ENCODE data around the gene USP28.
"Not testable (repeated sequence)": the region's sequence is repeated elsewhere in the genome, so short reads cannot be mapped to it uniquely, and the experiment has no call there.

Gene USP28

GRCh38 chr11:113847111-113847510 is 28.3 kb downstream of the USP28 start:
- no peak overlapping the region for H3K27ac ChIP-seq
- no peak for DNase-seq (ENCODE audit: low read depth, low spot score)

DNA sequence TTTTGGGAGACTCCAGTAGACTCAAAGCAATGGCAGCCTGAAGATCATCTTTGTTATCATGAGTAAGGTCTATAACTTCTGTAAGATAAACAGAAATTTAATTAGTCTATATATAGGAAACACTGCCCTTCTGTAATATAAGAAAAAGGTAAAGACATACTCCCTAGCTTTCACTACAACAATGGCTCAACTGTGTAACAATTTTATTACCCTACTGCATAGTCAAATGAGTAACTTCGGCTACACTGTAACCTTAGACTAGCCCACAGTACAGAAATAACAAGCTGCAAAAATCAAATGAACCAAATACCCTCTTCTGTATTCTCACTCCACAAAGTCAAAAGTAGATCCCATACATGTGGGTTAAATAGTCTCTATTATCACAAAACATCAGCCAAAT is 33.7 kb downstream of the USP28 start:
- no peak overlapping the region for H3K27ac ChIP-seq

GRCh38 chr11:113840932-113841664 is 34.3 kb downstream of the USP28 start:
- DNase-seq (ENCODE audit: low read depth, low spot score): no peak
- no peak overlapping the region for H3K27ac ChIP-seq

More for the DNA sequence above, 33.7 kb downstream of the USP28 start:
- DNase-seq (ENCODE audit: low read depth, low spot score): no peak

GRCh38 chr11:113839842-113840241 is 35.5 kb downstream of the USP28 start:
- H3K27ac ChIP-seq: no peak overlapping the region
- DNase-seq (ENCODE audit: low read depth, low spot score): no peak

GRCh38 chr11:113838005-113838404 is 37.4 kb downstream of the USP28 start:
- no peak overlapping the region for H3K27ac ChIP-seq
- no peak for DNase-seq (ENCODE audit: low read depth, low spot score)

- no peak for DNase-seq (ENCODE audit: low read depth, low spot score)
- no peak overlapping the region for H3K27ac ChIP-seq
These were observed 40.1 kb downstream of the USP28 start for GRCh38 chr11:113835306-113835705.

GRCh38 chr11:113833151-113833550 is 42.2 kb downstream of the USP28 start:
- no peak overlapping the region for H3K27ac ChIP-seq
- DNase-seq (ENCODE audit: low read depth, low spot score): no peak

DNA sequence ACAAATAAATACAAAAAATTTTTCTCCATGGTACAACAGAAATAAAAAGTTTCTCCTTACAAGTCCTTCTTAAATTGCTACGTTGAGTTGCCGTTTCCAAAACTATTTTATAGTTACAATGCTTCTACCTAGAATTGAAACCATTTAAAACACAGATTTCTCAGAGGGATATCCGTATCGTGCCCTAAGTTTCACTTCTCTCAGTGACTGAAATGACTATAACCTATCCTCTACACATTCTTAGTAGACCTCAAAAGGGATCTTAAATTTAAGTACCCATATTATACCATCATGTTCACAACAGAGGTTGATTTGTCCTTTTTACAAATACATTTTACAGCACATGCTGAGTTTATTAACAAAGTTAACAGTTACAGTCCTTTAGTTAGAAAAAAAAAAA is 44.1 kb downstream of the USP28 start:
- no peak for DNase-seq (ENCODE audit: low read depth, low spot score)
- no peak overlapping the region for H3K27ac ChIP-seq

DNA sequence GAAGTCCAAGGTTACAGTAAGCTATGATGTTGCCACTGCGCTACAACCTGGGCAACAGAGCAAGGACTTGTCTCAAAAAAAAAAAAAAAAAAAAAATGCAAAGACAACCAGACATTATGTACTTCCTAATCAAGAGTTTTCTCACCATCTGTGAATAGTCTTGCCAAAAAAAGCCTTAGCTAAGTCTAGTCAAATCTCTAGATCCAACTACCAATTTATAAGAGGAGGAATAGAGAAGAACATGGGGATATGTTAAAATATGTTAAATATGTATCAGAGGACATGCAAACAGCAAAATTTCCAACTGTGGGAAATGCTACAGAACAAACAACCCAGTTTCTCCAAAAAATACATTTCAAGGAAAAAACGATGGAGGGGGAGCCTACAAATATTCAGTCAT is 45.6 kb downstream of the USP28 start:
- no peak for DNase-seq (ENCODE audit: low read depth, low spot score)
- no peak overlapping the region for H3K27ac ChIP-seq

DNA sequence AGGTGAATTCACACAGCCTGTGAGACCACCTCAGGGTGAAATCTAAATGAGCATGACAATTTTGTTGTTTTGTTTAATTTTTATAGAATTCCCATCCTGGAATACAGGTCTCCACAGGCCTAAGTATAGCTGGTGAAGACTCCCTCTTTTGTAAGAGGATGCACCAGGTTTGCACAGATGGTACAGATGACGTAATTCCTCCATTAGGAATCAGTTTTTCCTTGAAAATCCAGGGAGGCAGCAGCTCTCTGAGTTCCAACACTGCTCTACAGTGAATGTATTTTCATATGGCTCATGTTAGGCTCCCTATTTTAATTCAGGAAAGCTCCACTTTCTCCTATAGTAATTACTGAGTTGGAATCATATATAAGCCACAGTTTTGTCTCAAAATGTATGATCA is 47.2 kb downstream of the USP28 start:
- no peak overlapping the region for H3K27ac ChIP-seq
- DNase-seq (ENCODE audit: low read depth, low spot score): no peak

GRCh38 chr11:113827477-113827876 is 47.9 kb downstream of the USP28 start:
- no peak for DNase-seq (ENCODE audit: low read depth, low spot score)
- no peak overlapping the region for H3K27ac ChIP-seq

DNA sequence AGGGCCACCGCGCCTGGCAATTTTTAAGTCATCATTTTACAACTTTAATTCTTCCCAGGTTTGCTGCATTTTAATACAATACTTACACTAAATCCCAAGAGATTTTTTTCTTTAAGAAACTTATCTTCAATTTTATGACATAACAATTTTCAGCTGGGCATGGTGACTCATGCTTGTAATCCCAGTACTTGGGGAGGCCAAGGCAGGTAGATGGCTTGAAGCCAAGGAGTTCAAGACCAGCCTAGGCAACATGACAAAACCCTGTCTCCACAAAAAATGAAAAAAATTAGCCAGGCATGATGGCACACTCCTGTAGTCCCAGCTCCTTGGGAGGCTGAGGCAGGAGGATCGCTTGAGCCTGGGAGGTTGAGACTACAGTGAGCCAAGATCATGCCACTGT is 56.9 kb downstream of the USP28 start:
- H3K27ac ChIP-seq: no peak overlapping the region
- DNase-seq (ENCODE audit: low read depth, low spot score): peak; percentile 5

DNA sequence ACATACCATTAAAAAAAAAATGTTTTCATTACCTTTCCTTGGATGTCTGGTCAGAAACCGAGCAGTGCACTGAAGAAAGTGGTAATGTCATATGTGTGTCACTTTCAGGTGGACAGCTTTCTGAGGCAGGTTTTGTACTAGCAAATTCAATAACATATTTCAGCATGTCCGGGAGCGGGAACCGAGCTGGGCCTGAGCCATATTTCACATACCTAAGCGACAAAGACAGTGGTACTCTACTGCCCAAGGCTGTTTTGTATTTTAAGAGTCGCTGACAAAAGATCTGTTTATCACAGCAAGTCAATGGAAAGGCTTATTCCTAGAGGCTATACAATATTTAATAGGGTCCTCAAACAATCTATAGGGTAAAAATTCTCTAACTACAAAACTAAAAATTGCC is 57.7 kb downstream of the USP28 start:
- no peak overlapping the region for H3K27ac ChIP-seq
- DNase-seq (ENCODE audit: low read depth, low spot score): no peak

- DNase-seq (ENCODE audit: low read depth, low spot score): no peak
- H3K27ac ChIP-seq: no peak overlapping the region
These were observed 58.2 kb downstream of the USP28 start for GRCh38 chr11:113817162-113817561.

DNA sequence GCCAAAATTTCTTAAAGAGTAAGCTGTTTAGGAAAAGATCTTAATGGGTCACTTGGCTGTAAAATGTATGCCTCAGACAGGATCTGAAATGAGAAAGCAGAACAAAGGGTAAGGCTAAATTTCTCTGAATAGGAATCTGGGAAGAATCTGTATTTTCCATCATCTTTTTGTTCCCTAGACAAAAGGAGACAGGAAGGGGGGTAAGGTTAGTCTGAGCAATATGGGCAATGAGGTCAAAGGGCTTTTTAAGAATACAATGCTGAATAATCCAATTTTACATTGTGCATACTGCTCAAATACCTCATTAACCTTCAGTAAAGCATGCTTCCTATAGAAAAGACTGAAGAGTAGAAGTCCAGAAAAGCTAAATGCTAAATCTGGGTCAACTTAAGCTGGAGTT is 61.2 kb downstream of the USP28 start:
- no peak overlapping the region for H3K27ac ChIP-seq
- no peak for DNase-seq (ENCODE audit: low read depth, low spot score)

DNA sequence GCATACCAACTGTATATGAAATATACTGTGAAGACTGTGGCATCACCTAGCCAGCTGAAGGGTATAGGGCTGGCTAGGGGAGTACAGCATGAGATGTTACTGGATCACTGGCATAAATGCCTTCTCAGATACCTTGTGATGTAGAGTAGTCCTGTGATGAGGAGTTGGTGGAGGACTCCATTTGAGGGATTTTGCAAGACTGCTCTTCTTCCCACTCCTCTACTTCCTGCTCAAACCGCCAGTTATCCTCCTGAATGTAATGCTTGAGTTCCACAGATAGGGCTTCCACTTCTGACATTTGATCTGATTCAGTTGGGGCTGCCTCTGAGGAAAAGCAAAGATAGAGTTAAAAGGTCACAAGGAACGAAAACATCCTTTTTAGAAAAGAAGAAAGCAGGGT is 66.4 kb downstream of the USP28 start:
- no peak for DNase-seq (ENCODE audit: low read depth, low spot score)
- no peak overlapping the region for H3K27ac ChIP-seq

DNA sequence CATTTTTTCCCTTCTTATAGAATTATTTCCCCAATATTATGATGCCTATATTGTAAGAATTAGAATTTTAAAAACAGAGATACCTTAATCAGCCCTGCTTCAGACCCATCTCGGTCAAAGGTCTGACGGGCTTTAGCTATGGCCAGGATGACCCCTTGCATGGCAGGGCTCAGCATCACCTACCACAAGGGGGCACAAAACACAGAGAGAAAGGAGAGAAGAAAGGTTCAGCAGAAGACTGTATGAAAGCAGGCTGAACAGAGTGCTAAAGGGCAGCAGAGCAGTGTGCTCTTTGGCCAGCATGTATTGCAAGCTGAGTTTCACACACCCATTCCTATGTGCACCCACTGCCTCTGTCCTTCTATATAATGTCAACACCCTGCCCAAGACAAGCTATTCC is 69.0 kb downstream of the USP28 start:
- DNase-seq (ENCODE audit: low read depth, low spot score): no peak
- H3K27ac ChIP-seq: no peak overlapping the region

GRCh38 chr11:113805640-113806039 is 69.7 kb downstream of the USP28 start:
- DNase-seq (ENCODE audit: low read depth, low spot score): no peak

GRCh38 chr11:113802621-113803020 is 72.8 kb downstream of the USP28 start:
- H3K27ac ChIP-seq: no peak overlapping the region
- DNase-seq (ENCODE audit: low read depth, low spot score): no peak

More at GRCh38 chr11:113805640-113806039, 69.7 kb downstream of the USP28 start:
- no peak overlapping the region for H3K27ac ChIP-seq

DNA sequence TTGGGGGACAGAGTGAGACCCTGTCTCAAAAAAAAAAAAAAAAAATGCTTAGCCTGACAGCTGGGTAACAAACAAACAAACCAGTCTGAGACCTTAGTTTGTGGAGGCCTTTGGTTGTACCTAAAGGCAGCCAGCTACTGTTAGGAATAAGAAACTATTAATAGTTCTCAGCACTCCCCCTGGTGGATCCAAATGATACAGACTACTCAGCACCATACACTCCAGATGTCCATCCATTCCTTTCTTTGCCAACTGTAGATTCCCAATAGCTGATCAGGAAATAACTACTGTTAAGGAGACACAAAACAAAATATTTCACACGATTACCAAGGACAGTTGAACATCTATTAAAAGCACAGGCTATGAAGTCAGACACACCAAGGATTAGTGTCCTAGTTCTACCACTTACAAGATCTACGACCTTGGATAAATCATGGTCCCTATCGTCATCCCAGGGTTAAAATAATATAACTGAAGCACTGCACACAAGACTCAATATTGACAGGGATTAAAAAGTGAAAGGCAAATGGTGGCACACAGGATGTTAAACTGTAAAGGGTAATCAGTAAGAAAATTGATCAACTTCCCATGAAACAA is 78.6 kb downstream of the USP28 start:
- no peak for DNase-seq (ENCODE audit: low read depth, low spot score)
- H3K27ac ChIP-seq: no peak overlapping the region

GRCh38 chr11:113789675-113790320 is 85.6 kb downstream of the USP28 start:
- H3K27ac ChIP-seq: no peak overlapping the region
- no peak for DNase-seq (ENCODE audit: low read depth, low spot score)

DNA sequence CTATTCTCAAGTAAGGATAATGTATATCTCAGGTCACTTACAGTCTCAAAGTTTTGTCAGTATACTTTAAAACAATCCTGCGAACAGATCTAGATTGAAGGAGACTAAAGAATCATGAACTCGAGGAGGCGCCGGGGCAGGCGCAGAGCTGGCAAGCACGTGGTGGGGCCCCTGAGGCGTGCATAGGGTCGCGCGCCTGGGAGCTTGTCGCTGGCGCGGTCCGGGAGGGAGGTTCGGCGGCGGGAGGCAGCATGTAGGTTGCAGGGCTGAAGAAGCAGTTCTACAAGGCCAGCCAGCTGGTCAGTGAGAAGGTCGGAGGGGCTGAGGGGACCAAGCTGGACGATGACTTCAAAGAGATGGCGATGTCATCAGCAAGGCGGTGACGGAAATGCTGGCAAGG is 86.4 kb downstream of the USP28 start:
- not testable (repeated sequence) for H3K27ac ChIP-seq

More for the DNA sequence above, 86.4 kb downstream of the USP28 start:
- DNase-seq (ENCODE audit: low read depth, low spot score): not testable (repeated sequence)
